ENCODE data around the gene PRKCA.

Gene PRKCA

GRCh38 chr17:66833201-66833600, 530.8 kb downstream of the PRKCA start:
- no peak for DNase-seq

GRCh38 chr17:66834426-66834918, 532.1 kb downstream of the PRKCA start:
- no peak for DNase-seq

- DNase-seq = no peak
These were observed 532.6 kb downstream of the PRKCA start, which contains the start of gene CACNG5 for GRCh38 chr17:66834919-66835454. CACNG5 (plus strand) TSS chr17:66835117; CDS start chr17:66877333, 42,216 bp downstream.

- DNase-seq = no peak
These were observed 533.1 kb downstream of the PRKCA start for GRCh38 chr17:66835476-66835875.

- DNase-seq = no peak
These were observed 533.9 kb downstream of the PRKCA start for GRCh38 chr17:66836063-66837005.

- no peak for DNase-seq
These were observed 534.8 kb downstream of the PRKCA start for GRCh38 chr17:66837226-66837625.

GRCh38 chr17:66837885-66838665, 535.7 kb downstream of the PRKCA start:
- DNase-seq = no peak

GRCh38 chr17:66839616-66840015, 537.2 kb downstream of the PRKCA start:
- no peak for DNase-seq

- no peak for DNase-seq
These were observed 537.6 kb downstream of the PRKCA start for GRCh38 chr17:66840061-66840460.

- no peak for DNase-seq
These were observed 538.9 kb downstream of the PRKCA start for GRCh38 chr17:66841328-66841727.

- no peak for DNase-seq
These were observed 539.3 kb downstream of the PRKCA start for GRCh38 chr17:66841744-66842143.

- no peak for DNase-seq
These were observed 540.1 kb downstream of the PRKCA start for GRCh38 chr17:66842505-66842904.

GRCh38 chr17:66842959-66843358, 540.5 kb downstream of the PRKCA start:
- no peak for DNase-seq

- DNase-seq = no peak
These were observed 541.2 kb downstream of the PRKCA start for GRCh38 chr17:66843627-66844026.

- no peak for DNase-seq
These were observed 545.3 kb downstream of the PRKCA start for GRCh38 chr17:66847704-66848103.

- DNase-seq = no peak
These were observed 546.1 kb downstream of the PRKCA start for GRCh38 chr17:66848496-66848895.

GRCh38 chr17:66849032-66849655, 546.7 kb downstream of the PRKCA start:
- no peak for DNase-seq

GRCh38 chr17:66849851-66850580, 547.6 kb downstream of the PRKCA start:
- no peak for DNase-seq

GRCh38 chr17:66850692-66851091, 548.3 kb downstream of the PRKCA start:
- DNase-seq = no peak

- DNase-seq = peak; percentile 10
These were observed 552.8 kb downstream of the PRKCA start for GRCh38 chr17:66855204-66855603.

- DNase-seq = no peak
These were observed 556.0 kb downstream of the PRKCA start for GRCh38 chr17:66858226-66859083.
